Measurements from ENCODE around the gene TMEM208.

Gene TMEM208

DNA sequence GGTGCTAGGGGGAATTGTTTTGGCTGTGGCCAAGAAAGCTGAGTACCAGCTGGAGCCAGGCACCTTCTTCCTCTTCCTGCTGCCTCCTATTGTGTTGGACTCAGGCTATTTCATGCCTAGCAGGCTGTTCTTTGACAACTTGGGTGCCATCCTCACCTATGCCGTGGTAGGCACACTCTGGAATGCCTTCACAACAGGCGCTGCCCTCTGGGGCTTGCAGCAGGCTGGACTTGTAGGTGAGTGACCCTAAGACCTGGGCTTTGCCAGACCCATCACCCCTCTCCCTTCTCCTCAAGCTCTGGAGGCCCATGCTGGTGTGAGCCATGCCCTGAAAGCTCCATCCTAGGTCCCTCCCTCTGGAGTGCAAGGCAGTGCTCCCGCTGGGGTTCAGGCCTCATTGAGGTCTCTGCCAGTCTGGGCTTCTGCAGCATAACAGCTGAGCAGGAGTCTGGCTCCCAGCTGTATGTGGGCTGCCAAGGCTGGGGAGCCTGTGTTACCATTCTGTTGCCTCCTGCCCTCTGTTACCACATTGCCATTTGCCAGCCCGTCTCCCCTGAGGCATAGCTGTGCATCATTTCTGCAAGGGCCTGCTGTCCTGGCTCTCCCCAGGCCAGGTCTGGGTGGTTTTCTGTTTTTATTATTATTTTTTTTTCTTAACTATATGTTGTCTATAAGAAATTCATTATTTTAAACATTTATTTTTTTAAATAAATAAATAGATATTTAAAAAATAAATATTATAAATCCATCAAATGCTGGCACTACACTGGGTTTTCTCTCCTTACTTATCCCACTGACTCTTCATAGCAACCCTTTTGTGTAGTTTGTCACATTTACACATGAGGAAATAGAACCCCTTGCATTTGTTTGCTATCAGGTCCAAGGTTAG lies 25.9 kb downstream of the TMEM208 start:
- no peak for DNase-seq

DNA sequence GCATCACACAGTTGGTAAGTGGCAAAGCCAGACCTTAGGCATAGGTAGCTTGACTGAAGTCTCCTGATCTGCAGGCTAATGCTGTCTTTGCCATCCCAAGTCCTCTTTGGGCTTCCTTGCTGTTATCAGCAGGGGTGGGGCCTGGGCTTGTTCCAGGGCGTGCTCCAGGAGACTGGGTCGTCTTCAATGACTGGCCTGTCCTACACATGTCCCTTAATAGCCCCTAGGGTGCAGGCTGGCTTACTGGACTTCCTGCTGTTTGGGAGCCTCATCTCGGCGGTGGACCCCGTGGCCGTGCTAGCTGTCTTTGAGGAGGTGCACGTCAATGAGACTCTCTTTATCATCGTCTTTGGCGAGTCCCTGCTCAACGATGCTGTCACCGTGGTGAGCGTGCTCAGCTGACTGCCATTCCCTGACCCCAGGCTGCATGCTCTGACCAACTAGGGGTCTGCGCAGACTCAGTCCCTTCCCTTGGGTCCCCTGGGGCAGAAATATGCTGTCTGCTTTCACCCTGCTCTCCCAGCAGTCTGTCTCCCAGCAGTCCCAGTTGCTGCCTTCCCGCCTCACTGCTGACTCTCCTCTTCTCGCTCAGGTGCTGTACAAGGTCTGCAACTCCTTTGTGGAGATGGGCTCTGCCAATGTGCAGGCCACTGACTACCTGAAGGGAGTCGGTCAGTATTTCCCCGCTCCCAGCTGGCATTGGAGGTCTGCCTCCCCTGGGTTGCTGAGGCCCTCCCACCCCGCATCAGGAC lies 28.0 kb downstream of the TMEM208 start:
- DNase-seq: no peak

GRCh38 chr16:67255553-67256221 lies 28.8 kb downstream of the TMEM208 start:
- DNase-seq: no peak

GRCh38 chr16:67256701-67257230 lies 29.8 kb downstream of the TMEM208 start:
- DNase-seq: no peak

- DNase-seq: no peak
These were observed 30.7 kb downstream of the TMEM208 start for GRCh38 chr16:67257486-67258160.

DNA sequence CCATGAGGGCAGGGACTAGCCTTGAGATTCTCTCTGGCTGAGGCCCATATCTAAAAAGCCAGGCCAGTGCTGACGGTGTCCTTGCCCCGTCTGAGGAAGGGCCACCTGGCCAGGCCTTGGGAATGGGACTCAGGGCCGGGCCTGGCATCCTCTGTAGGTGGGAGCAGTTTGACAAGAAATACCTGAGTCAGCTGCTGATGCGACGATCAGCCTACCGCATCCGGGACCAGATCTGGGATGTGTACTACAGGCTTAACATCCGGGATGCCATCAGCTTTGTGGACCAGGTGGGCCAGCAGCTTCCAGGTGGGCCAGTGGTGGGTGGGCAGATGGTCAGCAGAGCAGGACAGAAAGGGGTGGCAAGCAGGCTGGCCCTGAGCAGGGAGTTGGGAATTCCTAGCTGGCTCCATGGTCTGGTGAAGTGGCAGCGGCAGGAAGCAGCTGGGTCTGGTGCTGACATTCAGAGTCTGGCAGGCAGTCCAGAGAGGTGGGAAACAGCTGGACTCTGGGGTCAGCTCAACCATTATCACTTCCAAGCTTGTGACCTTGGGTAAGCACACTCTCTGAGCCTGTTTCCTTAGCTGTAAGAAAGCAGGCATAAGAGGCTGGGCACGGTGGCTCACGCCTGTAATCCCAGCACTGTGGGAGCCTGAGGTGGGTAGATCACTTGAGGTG lies 31.4 kb downstream of the TMEM208 start:
- no peak for DNase-seq

DNA sequence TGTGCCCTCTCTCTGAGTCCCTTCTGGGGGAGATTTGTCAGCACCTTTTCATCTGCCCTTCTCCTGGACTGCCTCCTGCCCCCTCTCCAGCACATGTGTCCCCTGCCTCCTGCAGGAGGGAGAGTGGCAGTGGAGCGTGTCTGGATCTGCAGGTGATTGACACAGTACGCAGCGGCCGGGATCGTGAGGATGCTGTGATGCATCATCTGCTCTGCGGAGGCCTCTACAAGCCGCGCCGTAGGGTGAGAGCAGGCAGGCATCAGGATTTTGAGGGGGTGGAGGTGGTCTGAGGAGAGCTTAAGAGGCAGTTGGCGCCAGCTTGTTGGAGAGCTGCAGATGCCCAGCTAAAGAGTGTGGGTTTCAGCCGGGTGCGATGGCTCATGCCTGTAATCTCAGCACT lies 32.8 kb downstream of the TMEM208 start:
- no peak for DNase-seq

GRCh38 chr16:67260426-67261063 lies 33.6 kb downstream of the TMEM208 start:
- no peak for DNase-seq

DNA sequence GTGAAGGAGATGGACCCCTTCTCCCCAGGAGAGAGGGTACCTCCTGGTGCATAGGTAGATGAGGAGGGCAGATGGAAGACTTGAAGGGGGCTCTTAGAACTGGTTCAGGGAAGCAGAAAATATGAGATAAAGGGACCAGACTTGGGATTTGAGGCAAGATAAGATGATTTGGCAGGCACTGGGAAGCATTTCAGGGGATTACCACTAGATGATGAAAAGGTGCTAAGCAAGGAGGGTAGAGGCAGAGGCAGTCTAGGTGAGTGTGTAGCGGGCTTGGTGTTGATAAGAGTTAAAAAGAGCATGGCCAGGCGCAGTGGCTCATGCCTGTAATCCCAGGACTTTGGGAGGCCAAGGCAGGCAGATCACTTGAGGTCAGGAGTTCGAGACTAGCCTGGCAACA lies 36.3 kb downstream of the TMEM208 start:
- no peak for DNase-seq

GRCh38 chr16:67264277-67264676 lies 37.3 kb downstream of the TMEM208 start:
- DNase-seq: no peak

GRCh38 chr16:67264866-67265265 lies 37.9 kb downstream of the TMEM208 start:
- no peak for DNase-seq

GRCh38 chr16:67265834-67266233 lies 38.9 kb downstream of the TMEM208 start:
- no peak for DNase-seq

- no peak for DNase-seq
These were observed 41.2 kb downstream of the TMEM208 start for GRCh38 chr16:67268136-67268579.

- DNase-seq: no peak
These were observed 42.8 kb downstream of the TMEM208 start for GRCh38 chr16:67269766-67270165.

GRCh38 chr16:67270931-67271338 lies 44.0 kb downstream of the TMEM208 start:
- DNase-seq: no peak

- no peak for DNase-seq
These were observed 44.5 kb downstream of the TMEM208 start for GRCh38 chr16:67271446-67271845.

DNA sequence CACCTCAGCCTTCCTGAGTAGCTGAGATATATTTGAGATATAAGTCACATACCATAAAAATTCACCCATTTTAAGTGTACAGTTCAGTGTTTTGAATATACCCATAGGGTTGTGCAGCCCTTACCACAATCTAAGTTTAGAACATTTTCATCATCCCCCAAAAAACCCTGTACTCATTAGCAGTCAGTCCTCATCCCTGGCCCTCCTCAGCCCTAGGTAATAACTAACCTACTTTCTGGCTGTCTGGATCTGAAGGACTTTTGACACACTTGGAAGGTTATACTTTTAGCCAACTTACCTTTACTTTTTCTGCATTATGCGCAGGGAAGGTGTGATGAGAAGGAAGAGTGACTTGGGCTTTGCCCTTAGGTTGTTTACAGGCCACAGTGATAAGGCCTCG lies 48.4 kb downstream of the TMEM208 start:
- DNase-seq: no peak

- no peak for DNase-seq
These were observed 50.5 kb downstream of the TMEM208 start for GRCh38 chr16:67277294-67277998.

- no peak for DNase-seq
These were observed 51.3 kb downstream of the TMEM208 start for GRCh38 chr16:67277999-67278772.

Data from NCI-H2029 (cell line).